ENCODE measurements around the gene TRIM25. TPM values are rescaled to one million over a fixed set of nuclear protein-coding genes. Genes with fewer than 3 reads are reported as not detected.

Gene TRIM25
- total and polyA plus RNA-seq, 2 of the 8 experiments (the other 6 are each of a cell fraction or from before 2014, with no cell fraction given): 16.6 to 38.9 TPM

DNA sequence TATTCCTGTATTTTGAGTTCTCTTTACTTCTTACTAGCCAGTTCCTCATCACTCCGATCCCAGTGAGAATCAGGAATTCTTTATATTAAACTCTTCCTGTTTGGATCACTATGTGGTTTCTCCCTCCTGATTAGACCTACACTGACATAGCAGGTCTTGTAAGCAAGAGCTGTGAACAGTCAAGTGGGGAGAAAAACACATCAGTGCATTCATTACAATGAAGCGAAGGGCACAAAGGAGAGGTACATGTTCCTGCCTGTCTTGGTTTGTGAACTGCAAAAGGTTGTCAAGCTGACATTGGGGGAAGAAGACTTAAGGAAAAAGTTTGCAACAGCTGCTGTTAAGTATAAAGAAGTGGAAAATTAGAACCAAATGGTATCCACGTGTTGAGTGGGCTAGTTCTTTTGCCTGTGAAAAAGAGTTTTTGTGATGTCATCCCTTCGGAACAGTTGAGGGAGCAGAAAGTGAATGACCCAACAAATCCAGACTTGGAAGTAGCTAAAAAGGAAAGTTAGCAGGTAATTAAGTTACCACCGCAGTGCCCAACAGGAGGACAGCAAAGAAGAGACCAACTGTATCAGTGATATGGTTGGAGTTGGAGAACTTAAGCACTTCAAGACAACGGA is 23.0 kb upstream of the TRIM25 start (continued):
- TF ChIP-seq, protein P1, sequence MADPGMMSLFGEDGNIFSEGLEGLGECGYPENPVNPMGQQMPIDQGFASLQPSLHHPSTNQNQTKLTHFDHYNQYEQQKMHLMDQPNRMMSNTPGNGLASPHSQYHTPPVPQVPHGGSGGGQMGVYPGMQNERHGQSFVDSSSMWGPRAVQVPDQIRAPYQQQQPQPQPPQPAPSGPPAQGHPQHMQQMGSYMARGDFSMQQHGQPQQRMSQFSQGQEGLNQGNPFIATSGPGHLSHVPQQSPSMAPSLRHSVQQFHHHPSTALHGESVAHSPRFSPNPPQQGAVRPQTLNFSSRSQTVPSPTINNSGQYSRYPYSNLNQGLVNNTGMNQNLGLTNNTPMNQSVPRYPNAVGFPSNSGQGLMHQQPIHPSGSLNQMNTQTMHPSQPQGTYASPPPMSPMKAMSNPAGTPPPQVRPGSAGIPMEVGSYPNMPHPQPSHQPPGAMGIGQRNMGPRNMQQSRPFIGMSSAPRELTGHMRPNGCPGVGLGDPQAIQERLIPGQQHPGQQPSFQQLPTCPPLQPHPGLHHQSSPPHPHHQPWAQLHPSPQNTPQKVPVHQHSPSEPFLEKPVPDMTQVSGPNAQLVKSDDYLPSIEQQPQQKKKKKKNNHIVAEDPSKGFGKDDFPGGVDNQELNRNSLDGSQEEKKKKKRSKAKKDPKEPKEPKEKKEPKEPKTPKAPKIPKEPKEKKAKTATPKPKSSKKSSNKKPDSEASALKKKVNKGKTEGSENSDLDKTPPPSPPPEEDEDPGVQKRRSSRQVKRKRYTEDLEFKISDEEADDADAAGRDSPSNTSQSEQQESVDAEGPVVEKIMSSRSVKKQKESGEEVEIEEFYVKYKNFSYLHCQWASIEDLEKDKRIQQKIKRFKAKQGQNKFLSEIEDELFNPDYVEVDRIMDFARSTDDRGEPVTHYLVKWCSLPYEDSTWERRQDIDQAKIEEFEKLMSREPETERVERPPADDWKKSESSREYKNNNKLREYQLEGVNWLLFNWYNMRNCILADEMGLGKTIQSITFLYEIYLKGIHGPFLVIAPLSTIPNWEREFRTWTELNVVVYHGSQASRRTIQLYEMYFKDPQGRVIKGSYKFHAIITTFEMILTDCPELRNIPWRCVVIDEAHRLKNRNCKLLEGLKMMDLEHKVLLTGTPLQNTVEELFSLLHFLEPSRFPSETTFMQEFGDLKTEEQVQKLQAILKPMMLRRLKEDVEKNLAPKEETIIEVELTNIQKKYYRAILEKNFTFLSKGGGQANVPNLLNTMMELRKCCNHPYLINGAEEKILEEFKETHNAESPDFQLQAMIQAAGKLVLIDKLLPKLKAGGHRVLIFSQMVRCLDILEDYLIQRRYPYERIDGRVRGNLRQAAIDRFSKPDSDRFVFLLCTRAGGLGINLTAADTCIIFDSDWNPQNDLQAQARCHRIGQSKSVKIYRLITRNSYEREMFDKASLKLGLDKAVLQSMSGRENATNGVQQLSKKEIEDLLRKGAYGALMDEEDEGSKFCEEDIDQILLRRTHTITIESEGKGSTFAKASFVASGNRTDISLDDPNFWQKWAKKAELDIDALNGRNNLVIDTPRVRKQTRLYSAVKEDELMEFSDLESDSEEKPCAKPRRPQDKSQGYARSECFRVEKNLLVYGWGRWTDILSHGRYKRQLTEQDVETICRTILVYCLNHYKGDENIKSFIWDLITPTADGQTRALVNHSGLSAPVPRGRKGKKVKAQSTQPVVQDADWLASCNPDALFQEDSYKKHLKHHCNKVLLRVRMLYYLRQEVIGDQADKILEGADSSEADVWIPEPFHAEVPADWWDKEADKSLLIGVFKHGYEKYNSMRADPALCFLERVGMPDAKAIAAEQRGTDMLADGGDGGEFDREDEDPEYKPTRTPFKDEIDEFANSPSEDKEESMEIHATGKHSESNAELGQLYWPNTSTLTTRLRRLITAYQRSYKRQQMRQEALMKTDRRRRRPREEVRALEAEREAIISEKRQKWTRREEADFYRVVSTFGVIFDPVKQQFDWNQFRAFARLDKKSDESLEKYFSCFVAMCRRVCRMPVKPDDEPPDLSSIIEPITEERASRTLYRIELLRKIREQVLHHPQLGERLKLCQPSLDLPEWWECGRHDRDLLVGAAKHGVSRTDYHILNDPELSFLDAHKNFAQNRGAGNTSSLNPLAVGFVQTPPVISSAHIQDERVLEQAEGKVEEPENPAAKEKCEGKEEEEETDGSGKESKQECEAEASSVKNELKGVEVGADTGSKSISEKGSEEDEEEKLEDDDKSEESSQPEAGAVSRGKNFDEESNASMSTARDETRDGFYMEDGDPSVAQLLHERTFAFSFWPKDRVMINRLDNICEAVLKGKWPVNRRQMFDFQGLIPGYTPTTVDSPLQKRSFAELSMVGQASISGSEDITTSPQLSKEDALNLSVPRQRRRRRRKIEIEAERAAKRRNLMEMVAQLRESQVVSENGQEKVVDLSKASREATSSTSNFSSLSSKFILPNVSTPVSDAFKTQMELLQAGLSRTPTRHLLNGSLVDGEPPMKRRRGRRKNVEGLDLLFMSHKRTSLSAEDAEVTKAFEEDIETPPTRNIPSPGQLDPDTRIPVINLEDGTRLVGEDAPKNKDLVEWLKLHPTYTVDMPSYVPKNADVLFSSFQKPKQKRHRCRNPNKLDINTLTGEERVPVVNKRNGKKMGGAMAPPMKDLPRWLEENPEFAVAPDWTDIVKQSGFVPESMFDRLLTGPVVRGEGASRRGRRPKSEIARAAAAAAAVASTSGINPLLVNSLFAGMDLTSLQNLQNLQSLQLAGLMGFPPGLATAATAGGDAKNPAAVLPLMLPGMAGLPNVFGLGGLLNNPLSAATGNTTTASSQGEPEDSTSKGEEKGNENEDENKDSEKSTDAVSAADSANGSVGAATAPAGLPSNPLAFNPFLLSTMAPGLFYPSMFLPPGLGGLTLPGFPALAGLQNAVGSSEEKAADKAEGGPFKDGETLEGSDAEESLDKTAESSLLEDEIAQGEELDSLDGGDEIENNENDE (IDR thresholded peaks at IDR 0.05; ENCODE audit: insufficient replicate concordance, low read length): no peak
- TF ChIP-seq YY1 (IDR thresholded peaks at IDR 0.05; ENCODE audit: low read depth, low read length): no peak
- TF ChIP-seq MAFK (IDR thresholded peaks at IDR 0.05; ENCODE audit: low read depth, low read length): no peak
- TF ChIP-seq CBX8 (IDR thresholded peaks at IDR 0.05; ENCODE audit: borderline replicate concordance, low read depth, low read length): no peak
- TF ChIP-seq SIN3A (conservative IDR thresholded peaks at IDR 0.05 in 1 of 2, IDR thresholded peaks at IDR 0.05 in 1 of 2; ENCODE audit: low read depth in 1 of 2, low read length in 2 of 2): no peak
- TF ChIP-seq CTBP2 (IDR thresholded peaks at IDR 0.05; ENCODE audit: borderline replicate concordance, insufficient read depth, insufficient read length, low read length): no peak
- TF ChIP-seq SRF (IDR thresholded peaks at IDR 0.05; ENCODE audit: low read depth, low read length): no peak
- TF ChIP-seq JUND (IDR thresholded peaks at IDR 0.05; ENCODE audit: low read length): no peak
- TF ChIP-seq EP300 (IDR thresholded peaks at IDR 0.05; ENCODE audit: borderline replicate concordance in 1 of 2, low read depth in 2 of 2, low read length in 2 of 2): no peak
- TF ChIP-seq RAD21 (IDR thresholded peaks at IDR 0.05 in 1 of 2, conservative IDR thresholded peaks at IDR 0.05 in 1 of 2; ENCODE audit: low read depth in 2 of 2, low read length in 2 of 2): no peak

Measured in H1 (cell line).